HG03442 (cell line): Measurements from ENCODE around the gene KDM2A.
"Not testable (repeated sequence)": the region's sequence is repeated elsewhere in the genome, so short reads cannot be mapped to it uniquely, and the experiment has no call there.

ENCODE experiments used
- ATAC-seq: cut with Tn5 transposase; IDR thresholded peaks from one replicate; pipeline ENCODE4 v1.9.1; 2021; ENCODE audit warnings: mild to moderate bottlenecking, moderate library complexity; ENCODE audit not compliant: unreplicated experiment

KDM2A gene

GRCh38 chr11:67256477-67257135, 137.5 kb downstream of the KDM2A start:
- ATAC-seq, result no peak

- ATAC-seq, result no peak
Measured at GRCh38 chr11:67260406-67260805, 141.3 kb downstream of the KDM2A start.

GRCh38 chr11:67260885-67261639, 142.0 kb downstream of the KDM2A start:
- not testable (repeated sequence) for ATAC-seq

GRCh38 chr11:67261640-67261945, 142.5 kb downstream of the KDM2A start:
- no peak for ATAC-seq

GRCh38 chr11:67261946-67262681, 143.1 kb downstream of the KDM2A start:
- no peak for ATAC-seq

GRCh38 chr11:67262731-67263675, 143.9 kb downstream of the KDM2A start:
- no peak for ATAC-seq

GRCh38 chr11:67264260-67264659, 145.2 kb downstream of the KDM2A start:
- ATAC-seq, result no peak

GRCh38 chr11:67264877-67265632, 146.0 kb downstream of the KDM2A start:
- no peak for ATAC-seq

- peak; percentile 49 for ATAC-seq
Measured at GRCh38 chr11:67265633-67266448, 146.8 kb downstream of the KDM2A start.

GRCh38 chr11:67266449-67267187, 147.6 kb downstream of the KDM2A start, which contains the start of gene GRK2:
Gene GRK2 (plus strand): TSS chr11:67266473. CDS start chr11:67266700, 227 bp downstream.
- no peak for ATAC-seq

- ATAC-seq, result no peak
Measured at GRCh38 chr11:67267188-67268080, 148.4 kb downstream of the KDM2A start.

- no peak for ATAC-seq
Measured at GRCh38 chr11:67268081-67268961, 149.3 kb downstream of the KDM2A start.

GRCh38 chr11:67268962-67269268, 149.9 kb downstream of the KDM2A start:
- no peak for ATAC-seq

- no peak for ATAC-seq
Measured at GRCh38 chr11:67269401-67270255, 150.6 kb downstream of the KDM2A start.

GRCh38 chr11:67270256-67271204, 151.5 kb downstream of the KDM2A start:
- no peak for ATAC-seq
